GM18861 (cell line): ENCODE data around the gene SENP8.
"Not testable (repeated sequence)": the region's sequence is repeated elsewhere in the genome, so short reads cannot be mapped to it uniquely, and the experiment has no call there.

ENCODE experiments used
- ATAC-seq: cut with Tn5 transposase; IDR thresholded peaks from one replicate; pipeline ENCODE4 v1.9.1; 2021; ENCODE audit not compliant: unreplicated experiment

SENP8 gene

GRCh38 chr15:72118017-72118978 lies at the start of gene SENP8, which contains the start of gene MYO9A:
Gene SENP8, plus strand, starts transcription at chr15:72118403. Its CDS starts 21,221 bp downstream, at chr15:72139624.
Gene MYO9A, minus strand, starts transcription at chr15:72118150. Its CDS starts 71,587 bp downstream, at chr15:72046563.
- peak; percentile 57 for ATAC-seq

GRCh38 chr15:72068856-72069255 lies 49.3 kb upstream of the SENP8 start:
- no peak for ATAC-seq

GRCh38 chr15:72070817-72071447 lies 47.3 kb upstream of the SENP8 start:
- no peak for ATAC-seq

- not testable (repeated sequence) for ATAC-seq
Measured at GRCh38 chr15:72071448-72071825, 46.8 kb upstream of the SENP8 start.

- no peak for ATAC-seq
Measured at GRCh38 chr15:72074335-72075060, 43.7 kb upstream of the SENP8 start.

- ATAC-seq = no peak
Measured at GRCh38 chr15:72077950-72078349, 40.3 kb upstream of the SENP8 start.

- peak; percentile 75 for ATAC-seq
Measured at GRCh38 chr15:72078887-72079286, 39.3 kb upstream of the SENP8 start.

- ATAC-seq = no peak
Measured at GRCh38 chr15:72082176-72082575, 36.0 kb upstream of the SENP8 start.

- ATAC-seq = no peak
Measured at GRCh38 chr15:72086010-72086697, 32.0 kb upstream of the SENP8 start.

- no peak for ATAC-seq
Measured at GRCh38 chr15:72086920-72087648, 31.1 kb upstream of the SENP8 start.

- no peak for ATAC-seq
Measured at GRCh38 chr15:72092006-72092405, 26.2 kb upstream of the SENP8 start.

GRCh38 chr15:72092691-72093090 lies 25.5 kb upstream of the SENP8 start:
- ATAC-seq = no peak

- ATAC-seq = no peak
Measured at GRCh38 chr15:72096796-72097195, 21.4 kb upstream of the SENP8 start.

- no peak for ATAC-seq
Measured at GRCh38 chr15:72098040-72098439, 20.2 kb upstream of the SENP8 start.

GRCh38 chr15:72099155-72099554 lies 19.0 kb upstream of the SENP8 start:
- no peak for ATAC-seq

GRCh38 chr15:72100551-72100950 lies 17.7 kb upstream of the SENP8 start:
- ATAC-seq = not testable (repeated sequence)

GRCh38 chr15:72105111-72105510 lies 13.1 kb upstream of the SENP8 start:
- ATAC-seq = no peak

- ATAC-seq = no peak
Measured at GRCh38 chr15:72106068-72106467, 12.1 kb upstream of the SENP8 start.

- no peak for ATAC-seq
Measured at GRCh38 chr15:72110355-72110754, 7.8 kb upstream of the SENP8 start.

GRCh38 chr15:72112116-72112515 lies 6.1 kb upstream of the SENP8 start:
- ATAC-seq = no peak
